HUES48 (cell line): Measurements from ENCODE around the gene SYT6.

ENCODE experiments used
- H3K27ac ChIP-seq: one replicate; pipeline ENCODE4 v1.7.0; 2013; ENCODE audit warnings: low read depth, low read length, inconsistent platforms
- H3K27me3 ChIP-seq: 2 replicates; pipeline ENCODE4 v1.6.1; 2013; ENCODE audit warnings: mild to moderate bottlenecking, low read length; ENCODE audit not compliant: control insufficient read depth, insufficient read depth
- H3K36me3 ChIP-seq: 2 replicates; pipeline ENCODE4 v1.6.1; 2013; ENCODE audit warnings: low read length; ENCODE audit not compliant: control insufficient read depth, insufficient read depth
- H3K4me1 ChIP-seq: 2 replicates; pipeline ENCODE4 v1.6.1; 2013; ENCODE audit warnings: mild to moderate bottlenecking, low read length; ENCODE audit not compliant: control insufficient read depth, insufficient read depth
- H3K4me3 ChIP-seq: 2 replicates; pipeline ENCODE4 v1.5.1; 2013; ENCODE audit warnings: mild to moderate bottlenecking, low read depth, low read length
- H3K9ac ChIP-seq: 2 replicates; pipeline ENCODE4 v1.6.1; 2013; ENCODE audit warnings: mild to moderate bottlenecking, low read depth, low read length, moderate library complexity
- H3K9me3 ChIP-seq: 2 replicates; pipeline ENCODE4 v1.6.1; 2013; ENCODE audit warnings: low read length; ENCODE audit not compliant: control insufficient read depth, insufficient read depth

The SYT6 gene

GRCh38 chr1:114134518-114134917 is 19.2 kb downstream of the SYT6 start:
- H3K27ac ChIP-seq: no peak overlapping the region
- no peak overlapping the region for H3K9ac ChIP-seq
- no peak overlapping the region for H3K4me3 ChIP-seq
- peaks cover 100% of the 10 kb centered on the region for H3K36me3 ChIP-seq
- no peaks in the 10 kb centered on the region for H3K27me3 ChIP-seq
- no peaks in the 10 kb centered on the region; the same call in 1 of the 2 replicates for H3K4me1 ChIP-seq
- no peaks in the 10 kb centered on the region for H3K9me3 ChIP-seq

GRCh38 chr1:114133129-114133528 is 20.5 kb downstream of the SYT6 start:
- Histone ChIP-seq H3K27me3 (no peaks in the 10 kb centered on the region), H3K36me3 (peaks cover 98% of the 10 kb centered on the region)

GRCh38 chr1:114131526-114132220 is 22.0 kb downstream of the SYT6 start:
- Histone ChIP-seq H3K4me3 (no peak overlapping the region), H3K27ac (no peak overlapping the region), H3K9ac (no peak overlapping the region), H3K36me3 (peaks cover 98% of the 10 kb centered on the region), H3K4me1 (no peaks in the 10 kb centered on the region; the same call in 1 of the 2 replicates), H3K27me3 (no peaks in the 10 kb centered on the region), H3K9me3 (no peaks in the 10 kb centered on the region)

More at GRCh38 chr1:114133129-114133528, 20.5 kb downstream of the SYT6 start:
- no peak overlapping the region for H3K4me3 ChIP-seq
- H3K9ac ChIP-seq: no peak overlapping the region
- H3K9me3 ChIP-seq: no peaks in the 10 kb centered on the region
- no peaks in the 10 kb centered on the region; the same call in 1 of the 2 replicates for H3K4me1 ChIP-seq
- no peak overlapping the region for H3K27ac ChIP-seq

GRCh38 chr1:114130846-114131525 is 22.7 kb downstream of the SYT6 start:
- H3K27me3 ChIP-seq: no peaks in the 10 kb centered on the region
- peaks cover 98% of the 10 kb centered on the region for H3K36me3 ChIP-seq
- H3K9ac ChIP-seq: no peak overlapping the region
- no peaks in the 10 kb centered on the region; the same call in 1 of the 2 replicates for H3K4me1 ChIP-seq
- H3K4me3 ChIP-seq: no peak overlapping the region
- H3K9me3 ChIP-seq: no peaks in the 10 kb centered on the region
- no peak overlapping the region for H3K27ac ChIP-seq

- Histone ChIP-seq H3K4me3 (no peak overlapping the region), H3K4me1 (no peaks in the 10 kb centered on the region; the same call in 1 of the 2 replicates), H3K36me3 (peaks cover 98% of the 10 kb centered on the region), H3K27ac (no peak overlapping the region), H3K9ac (no peak overlapping the region), H3K27me3 (no peaks in the 10 kb centered on the region), H3K9me3 (no peaks in the 10 kb centered on the region)
Measured at GRCh38 chr1:114130213-114130612, 23.5 kb downstream of the SYT6 start.

GRCh38 chr1:114128293-114128692 is 25.4 kb downstream of the SYT6 start:
- peaks cover 98% of the 10 kb centered on the region for H3K36me3 ChIP-seq
- no peaks in the 10 kb centered on the region for H3K27me3 ChIP-seq

GRCh38 chr1:114126261-114127095 is 27.2 kb downstream of the SYT6 start:
- Histone ChIP-seq H3K27ac (no peak overlapping the region), H3K4me3 (no peak overlapping the region), H3K9ac (no peak overlapping the region), H3K4me1 (peaks cover 4% of the 10 kb centered on the region; the same call in 1 of the 2 replicates), H3K36me3 (peaks cover 94% of the 10 kb centered on the region), H3K9me3 (no peaks in the 10 kb centered on the region), H3K27me3 (no peaks in the 10 kb centered on the region)

More at GRCh38 chr1:114128293-114128692, 25.4 kb downstream of the SYT6 start:
- Histone ChIP-seq H3K9ac (no peak overlapping the region), H3K4me1 (no peaks in the 10 kb centered on the region; the same call in 1 of the 2 replicates), H3K9me3 (no peaks in the 10 kb centered on the region), H3K27ac (no peak overlapping the region), H3K4me3 (no peak overlapping the region)

- Histone ChIP-seq H3K4me1 (peaks cover 4% of the 10 kb centered on the region; the same call in 1 of the 2 replicates), H3K27me3 (no peaks in the 10 kb centered on the region), H3K9me3 (no peaks in the 10 kb centered on the region), H3K4me3 (no peak overlapping the region), H3K9ac (no peak overlapping the region), H3K36me3 (peaks cover 80% of the 10 kb centered on the region), H3K27ac (no peak overlapping the region)
Measured at GRCh38 chr1:114124644-114125043, 29.0 kb downstream of the SYT6 start.

- H3K36me3 ChIP-seq: peaks cover 66% of the 10 kb centered on the region
- peaks cover 19% of the 10 kb centered on the region for H3K4me1 ChIP-seq
- no peak overlapping the region for H3K4me3 ChIP-seq
- H3K9ac ChIP-seq: no peak overlapping the region
- H3K9me3 ChIP-seq: no peaks in the 10 kb centered on the region
- no peak overlapping the region for H3K27ac ChIP-seq
- no peaks in the 10 kb centered on the region for H3K27me3 ChIP-seq
Measured at GRCh38 chr1:114122941-114123618, 30.6 kb downstream of the SYT6 start.

GRCh38 chr1:114118351-114118990 is 35.2 kb downstream of the SYT6 start:
- no peaks in the 10 kb centered on the region for H3K27me3 ChIP-seq

More at GRCh38 chr1:114118351-114118990, 35.2 kb downstream of the SYT6 start:
- Histone ChIP-seq H3K9me3 (no peaks in the 10 kb centered on the region), H3K9ac (no peak overlapping the region), H3K27ac (no peak overlapping the region), H3K4me1 (peaks cover 22% of the 10 kb centered on the region), H3K36me3 (peaks cover 52% of the 10 kb centered on the region), H3K4me3 (no peak overlapping the region)
